Bone marrow (tissue), 2 donors: ENCODE results near the gene SETD4.

Experiments
- DNase-seq, 2 donors: peaks; one replicate each; lab custom pipeline; 2025; lab: John Stamatoyannopoulos, UW

SETD4 gene

DNA sequence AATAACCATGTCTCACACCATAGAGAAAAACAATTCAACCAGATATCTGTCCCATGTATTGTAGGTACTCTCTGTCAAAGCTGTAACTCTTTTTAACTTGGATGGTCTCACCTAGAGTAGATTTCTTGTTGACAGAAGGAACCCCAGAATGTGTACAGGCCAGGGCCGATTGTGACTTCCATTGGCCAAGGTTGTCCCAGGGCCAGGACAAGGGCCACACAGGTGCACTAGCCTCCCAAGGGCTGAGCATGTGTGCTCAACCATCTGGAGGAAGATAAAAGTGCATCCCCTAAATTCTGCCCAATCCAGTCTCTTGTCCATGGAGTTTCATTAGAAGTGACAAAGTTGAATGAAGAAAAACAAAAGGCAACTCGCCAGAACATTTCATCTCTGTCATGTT, 51.8 kb downstream of the SETD4 start:
- no peak for DNase-seq

GRCh38 chr21:36005879-36006400, 54.4 kb downstream of the SETD4 start:
- no peak for DNase-seq

- DNase-seq = no peak
Measured at GRCh38 chr21:36005018-36005417, 55.3 kb downstream of the SETD4 start.

DNA sequence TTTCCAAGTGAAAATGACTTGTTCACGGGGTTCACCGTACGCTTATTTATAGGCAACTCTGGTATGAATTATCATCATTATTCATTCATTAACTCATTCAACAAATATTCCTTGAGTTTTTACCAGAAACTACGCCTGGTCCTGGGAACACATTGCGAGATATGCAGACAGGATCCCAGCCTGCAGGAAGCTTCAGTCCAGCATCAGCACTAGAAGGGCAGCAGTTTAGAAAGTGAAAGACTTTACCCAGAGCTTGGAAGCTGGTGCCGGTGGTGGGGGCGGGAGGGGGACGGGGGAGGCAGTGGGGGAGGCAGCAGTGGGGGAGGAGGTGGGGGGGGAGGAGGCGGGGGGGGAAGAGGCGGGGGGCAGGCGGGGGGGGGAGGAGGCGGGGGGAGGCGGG, 55.9 kb downstream of the SETD4 start:
- DNase-seq = no peak

DNA sequence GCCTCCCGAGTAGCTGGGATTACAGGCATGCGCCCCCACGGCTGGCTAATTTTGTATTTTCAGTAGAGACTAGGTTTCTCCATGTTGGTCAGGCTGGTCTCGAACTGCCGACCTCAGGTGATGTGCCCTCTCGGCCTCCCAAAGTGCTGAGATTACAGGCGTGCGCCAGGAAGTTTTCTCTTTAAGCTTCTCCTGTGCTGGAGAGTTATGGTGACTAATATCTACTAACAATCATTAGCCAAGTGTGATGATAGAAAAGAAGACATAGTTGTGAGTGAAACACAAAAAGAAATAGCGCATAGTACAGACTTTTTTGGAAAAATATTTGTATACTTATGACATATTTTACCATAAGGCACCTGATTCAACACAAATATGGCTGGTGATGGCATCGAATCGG, 56.5 kb downstream of the SETD4 start:
- DNase-seq = no peak

- no peak for DNase-seq
Measured at GRCh38 chr21:35996217-35996616, 64.1 kb downstream of the SETD4 start.

DNA sequence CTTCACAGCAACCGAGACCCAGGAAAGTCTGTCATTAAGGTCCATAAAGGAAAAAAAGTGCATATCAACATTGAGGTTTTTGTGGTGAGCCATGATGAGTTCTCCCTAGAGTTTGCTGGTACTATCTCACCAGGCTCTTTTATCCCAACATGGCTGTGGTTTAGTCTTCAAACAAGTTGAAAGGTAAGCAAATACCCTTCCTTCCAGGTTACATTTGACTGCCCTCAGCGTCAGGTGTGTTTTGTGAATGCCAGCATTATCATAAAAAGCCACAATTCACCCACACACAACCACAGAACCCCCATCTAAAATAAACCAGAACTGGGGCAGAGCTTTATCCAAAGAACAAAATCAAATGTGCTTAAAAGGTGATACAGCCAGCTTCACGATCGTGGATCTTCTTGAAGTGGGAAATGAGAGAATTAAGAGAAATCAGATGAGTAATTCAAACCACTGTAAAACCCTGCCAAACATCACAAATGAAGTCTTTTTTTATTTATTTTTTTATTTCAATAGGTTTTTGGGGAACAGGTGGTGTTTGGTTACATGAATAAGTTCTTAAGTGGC, 64.7 kb downstream of the SETD4 start:
- DNase-seq = no peak

DNA sequence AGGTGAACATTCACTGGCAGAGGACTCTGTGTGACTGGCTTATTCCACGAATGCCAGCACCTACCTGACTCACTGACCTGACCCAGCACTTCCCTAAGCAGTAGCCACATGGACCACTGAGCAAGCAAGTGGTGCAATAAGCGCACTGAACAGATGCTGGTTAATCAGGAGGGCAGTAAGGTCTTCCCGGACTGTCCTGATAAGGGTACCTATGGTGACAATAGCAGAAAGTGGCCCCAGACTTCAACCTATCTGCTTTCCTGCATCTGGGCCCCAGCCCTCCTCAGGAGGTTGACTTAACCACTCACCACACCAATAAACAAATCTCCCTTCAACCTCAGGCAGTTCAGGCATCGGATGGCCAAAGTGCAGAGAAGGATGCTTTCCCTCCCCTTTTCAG, 65.7 kb downstream of the SETD4 start:
- DNase-seq = no peak

DNA sequence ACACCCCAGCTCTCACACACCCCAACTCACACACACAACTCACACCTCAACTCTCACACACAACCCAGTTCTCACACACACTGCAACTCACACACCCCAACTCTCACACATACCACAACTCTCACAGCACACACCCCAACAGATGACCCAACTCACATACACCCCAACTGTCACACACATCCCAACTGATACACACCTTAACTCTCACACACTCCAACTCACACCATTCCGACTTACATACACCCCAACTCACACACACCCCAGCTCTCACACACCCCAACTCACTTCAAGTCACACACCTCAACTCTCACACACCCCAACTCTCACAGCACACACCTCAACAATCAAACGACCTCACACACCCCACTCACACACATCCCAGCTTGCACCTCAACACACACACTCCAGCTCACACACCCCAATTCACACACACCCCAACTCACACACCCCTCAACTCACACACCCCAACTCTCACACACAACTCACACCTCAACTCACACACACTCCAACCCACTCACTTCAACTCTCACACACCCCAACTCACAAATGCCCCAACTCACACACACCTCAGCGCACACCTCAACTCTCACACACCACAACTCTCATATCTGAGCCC, 66.3 kb downstream of the SETD4 start:
- no peak for DNase-seq

- no peak for DNase-seq
Measured at GRCh38 chr21:35991131-35991530, 69.2 kb downstream of the SETD4 start.

DNA sequence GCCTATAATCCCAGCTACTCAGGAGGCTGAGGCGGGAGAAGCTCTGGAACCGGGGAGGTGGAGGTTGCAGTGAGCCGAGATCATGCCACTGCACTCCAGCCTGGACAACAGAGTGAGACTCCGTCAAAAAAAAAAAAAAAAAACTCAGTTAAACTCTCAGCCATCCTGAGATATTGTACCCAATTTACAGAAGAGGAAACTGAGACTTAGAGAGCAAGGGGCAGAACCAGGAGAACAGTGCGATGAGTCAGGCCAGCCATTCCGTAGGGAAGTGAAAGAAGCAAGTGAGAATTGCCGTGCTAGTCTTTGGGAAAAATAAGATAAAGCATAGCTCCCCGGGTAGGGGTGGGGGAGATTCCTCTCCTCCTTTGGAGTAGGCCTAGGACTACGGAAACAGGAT, 69.7 kb downstream of the SETD4 start:
- DNase-seq = no peak

- DNase-seq = no peak
Measured at GRCh38 chr21:35989138-35989735, 71.1 kb downstream of the SETD4 start.

GRCh38 chr21:35988416-35989137, 71.7 kb downstream of the SETD4 start:
- DNase-seq = no peak

DNA sequence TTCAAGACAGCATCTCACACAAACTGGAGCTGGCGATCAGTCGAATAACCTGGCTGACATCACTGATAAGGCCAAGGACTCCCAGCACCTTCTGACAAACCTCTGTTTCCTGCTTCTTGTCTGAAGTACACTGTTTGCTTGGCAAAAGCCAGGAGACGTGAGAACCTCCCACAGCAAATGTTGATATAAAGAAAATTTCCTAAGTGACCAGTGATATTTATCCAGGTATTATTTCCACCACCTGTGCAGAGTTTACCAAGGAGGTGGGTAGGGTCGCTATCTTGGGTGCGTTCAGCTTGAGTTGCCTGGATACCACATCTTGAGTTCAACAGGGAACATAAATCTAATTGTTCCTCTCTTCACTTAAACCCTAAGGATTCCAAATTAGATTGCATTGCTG, 72.9 kb downstream of the SETD4 start:
- DNase-seq = no peak

DNA sequence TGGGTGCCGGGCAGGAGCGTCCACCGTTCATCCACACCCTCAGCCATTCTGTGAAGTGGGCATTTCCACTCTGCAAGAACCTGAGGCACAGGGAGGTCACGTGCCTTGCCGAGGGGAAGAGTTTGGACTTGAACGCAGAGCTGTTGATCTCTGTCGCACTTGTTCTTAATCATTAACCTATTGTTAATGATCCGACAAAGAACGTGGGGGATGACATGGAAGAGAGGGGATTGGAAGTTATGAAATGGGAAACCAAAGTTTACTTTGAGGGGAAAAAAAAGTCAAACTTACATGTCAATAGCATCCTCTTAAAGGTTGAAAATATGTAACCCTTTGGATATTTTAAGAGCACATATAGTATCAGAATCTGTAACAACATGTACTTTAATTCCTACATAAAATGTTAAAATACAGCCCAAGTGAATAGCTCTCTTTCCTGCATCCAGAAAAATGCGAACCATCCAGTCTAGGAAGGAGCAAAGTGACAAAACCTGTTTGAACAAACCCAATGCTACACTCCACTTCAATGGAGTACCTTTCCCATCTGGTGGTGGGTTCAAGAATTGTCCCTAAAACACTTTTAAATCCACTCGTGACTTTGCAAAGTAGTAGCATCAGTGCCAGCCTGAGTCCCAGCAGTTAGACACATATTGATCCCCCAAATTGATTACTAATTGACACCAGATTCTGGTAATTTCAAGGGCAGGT, 75.5 kb downstream of the SETD4 start:
- DNase-seq = no peak
